GM19025 (cell line): Measurements from ENCODE around the gene RBBP8NL.
A peak's percentile ranks its signal among the peaks of the same experiment; 100 is the strongest.

ENCODE experiments used
- ATAC-seq: cut with Tn5 transposase; IDR thresholded peaks from one replicate; pipeline ENCODE4 v1.9.1; 2021; ENCODE audit warnings: mild to moderate bottlenecking, low read depth, moderate library complexity; ENCODE audit not compliant: unreplicated experiment

RBBP8NL gene

GRCh38 chr20:62409931-62410745 is 17.2 kb downstream of the RBBP8NL start:
- ATAC-seq: no peak

- ATAC-seq: no peak
These were observed 18.1 kb downstream of the RBBP8NL start for GRCh38 chr20:62409086-62409853.

- ATAC-seq: no peak
These were observed 18.7 kb downstream of the RBBP8NL start for GRCh38 chr20:62408640-62409039.

GRCh38 chr20:62408055-62408454 is 19.3 kb downstream of the RBBP8NL start:
- no peak for ATAC-seq

GRCh38 chr20:62407221-62407992 is 19.9 kb downstream of the RBBP8NL start, which contains the start of gene CABLES2:
CABLES2 (minus strand) TSS chr20:62407285; CDS start chr20:62407276, 9 bp downstream.
- peak; percentile 93 for ATAC-seq

GRCh38 chr20:62406635-62407176 is 20.6 kb downstream of the RBBP8NL start:
- ATAC-seq: no peak

GRCh38 chr20:62405981-62406513 is 21.3 kb downstream of the RBBP8NL start:
- no peak for ATAC-seq

- ATAC-seq: no peak
These were observed 22.0 kb downstream of the RBBP8NL start for GRCh38 chr20:62405108-62405980.

- ATAC-seq: no peak
These were observed 22.6 kb downstream of the RBBP8NL start for GRCh38 chr20:62404761-62405107.

- ATAC-seq: no peak
These were observed 23.1 kb downstream of the RBBP8NL start for GRCh38 chr20:62404112-62404665.

- ATAC-seq: no peak
These were observed 24.0 kb downstream of the RBBP8NL start for GRCh38 chr20:62403331-62403730.

- no peak for ATAC-seq
These were observed 24.7 kb downstream of the RBBP8NL start for GRCh38 chr20:62402456-62403150.

- no peak for ATAC-seq
These were observed 26.0 kb downstream of the RBBP8NL start for GRCh38 chr20:62401331-62401779.

- ATAC-seq: no peak
These were observed 26.8 kb downstream of the RBBP8NL start for GRCh38 chr20:62400541-62400940.

- ATAC-seq: no peak
These were observed 27.3 kb downstream of the RBBP8NL start for GRCh38 chr20:62400021-62400420.

GRCh38 chr20:62398120-62398821 is 29.1 kb downstream of the RBBP8NL start:
- no peak for ATAC-seq

- no peak for ATAC-seq
These were observed 30.7 kb downstream of the RBBP8NL start for GRCh38 chr20:62396367-62397239.
